IPS-20b (cell line): Measurements from ENCODE around the gene HMOX1.
A peak's percentile ranks its signal among the peaks of the same experiment; 100 is the strongest.

Source experiments
- H3K27ac ChIP-seq: one replicate; pipeline ENCODE4 v1.5.1; 2013; ENCODE audit warnings: low read length
- H3K27me3 ChIP-seq: 2 replicates; pipeline ENCODE4 v1.6.1; 2013; ENCODE audit warnings: mild to moderate bottlenecking, low read length, inconsistent platforms; ENCODE audit not compliant: insufficient read depth
- H3K36me3 ChIP-seq: 2 replicates; pipeline ENCODE4 v1.6.1; 2013; ENCODE audit warnings: low read depth, mild to moderate bottlenecking, inconsistent platforms, low read length, moderate library complexity; ENCODE audit not compliant: insufficient read depth
- H3K4me1 ChIP-seq: 2 replicates; pipeline ENCODE4 v1.6.1; 2013; ENCODE audit warnings: mild to moderate bottlenecking, control low read depth, inconsistent platforms, low read length, moderate library complexity; ENCODE audit not compliant: insufficient read depth
- H3K4me3 ChIP-seq: 2 replicates; pipeline ENCODE4 v1.5.1; 2013; ENCODE audit warnings: mild to moderate bottlenecking, low read length, inconsistent platforms
- H3K9ac ChIP-seq: 2 replicates; pipeline ENCODE4 v1.6.1; 2013; ENCODE audit warnings: low read depth, mild to moderate bottlenecking, inconsistent platforms, low read length, moderate library complexity
- H3K9me3 ChIP-seq: 2 replicates; pipeline ENCODE4 v1.6.1; 2013; ENCODE audit warnings: mild to moderate bottlenecking, low read depth, low read length, inconsistent platforms; ENCODE audit not compliant: insufficient read depth

Gene HMOX1

DNA sequence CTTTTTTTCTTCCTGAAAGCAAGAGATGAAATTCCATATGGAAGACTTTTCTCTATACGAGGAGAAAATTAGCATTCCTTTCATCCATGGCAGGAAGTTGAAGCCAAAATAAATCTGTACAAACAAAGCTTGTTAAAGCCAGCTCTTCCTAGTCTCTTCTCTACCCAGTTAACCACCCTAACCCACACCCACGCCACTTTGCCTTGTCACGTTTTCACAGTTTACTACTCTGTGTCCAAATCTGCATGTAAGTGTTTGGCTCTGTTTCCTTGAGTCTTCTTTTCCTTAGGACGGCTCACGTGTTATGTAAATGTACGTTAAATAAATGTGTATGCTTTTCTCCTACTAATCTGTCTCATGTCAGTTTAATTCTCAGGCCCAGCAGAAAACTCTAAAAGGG is 7.1 kb upstream of the HMOX1 start:
- Histone ChIP-seq H3K36me3 (no peaks in the 10 kb centered on the region), H3K27ac (no peak overlapping the region), H3K9ac (no peak overlapping the region), H3K4me1 (peaks cover 31% of the 10 kb centered on the region), H3K4me3 (no peak overlapping the region), H3K9me3 (no peaks in the 10 kb centered on the region), H3K27me3 (no peaks in the 10 kb centered on the region)

DNA sequence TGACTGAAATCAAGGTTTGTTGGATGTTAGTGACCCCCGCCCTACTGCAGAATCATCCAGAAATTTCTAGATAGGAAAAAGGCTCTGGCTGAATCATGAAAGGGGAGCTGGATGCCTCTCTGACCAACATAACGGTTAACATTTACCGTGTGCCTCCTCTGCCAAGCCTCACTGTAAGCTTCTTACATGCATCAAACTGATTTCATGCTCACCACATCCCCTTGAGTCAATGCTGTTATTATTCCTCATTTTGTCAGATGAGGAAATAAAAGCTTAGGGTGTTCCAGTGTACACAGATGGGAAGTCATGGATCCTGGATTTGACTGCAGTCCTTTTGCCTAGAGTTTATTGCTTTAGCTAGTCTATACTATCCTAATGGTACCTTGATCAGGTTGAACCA is 5.9 kb upstream of the HMOX1 start:
- Histone ChIP-seq H3K4me1 (peaks cover 32% of the 10 kb centered on the region), H3K4me3 (no peak overlapping the region), H3K27ac (no peak overlapping the region), H3K9me3 (no peaks in the 10 kb centered on the region), H3K9ac (peak overlapping the region; percentile 8; the same call in 1 of the 2 replicates), H3K36me3 (no peaks in the 10 kb centered on the region), H3K27me3 (no peaks in the 10 kb centered on the region)

DNA sequence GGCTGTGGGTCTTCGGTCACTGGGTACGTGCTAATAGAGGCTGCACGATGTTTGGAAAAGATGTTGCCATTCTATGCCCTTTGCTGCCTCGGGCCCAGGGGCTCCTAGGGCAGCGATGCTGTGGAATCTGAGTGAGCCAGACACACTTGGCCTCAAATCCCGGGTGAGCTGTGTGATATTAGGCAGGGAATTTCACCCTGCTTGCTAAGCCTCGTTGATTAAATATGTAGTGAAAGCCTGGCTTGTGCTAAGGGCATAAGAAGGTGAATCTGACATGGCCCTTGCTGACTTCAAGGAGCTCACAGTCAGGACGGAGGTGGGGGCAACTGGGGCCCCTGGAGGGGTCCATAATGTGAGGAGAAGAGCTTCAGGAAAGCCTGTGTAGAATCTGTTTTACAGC is 5.4 kb upstream of the HMOX1 start:
- Histone ChIP-seq H3K27me3 (no peaks in the 10 kb centered on the region), H3K4me3 (no peak overlapping the region), H3K4me1 (peaks cover 35% of the 10 kb centered on the region), H3K9me3 (no peaks in the 10 kb centered on the region), H3K9ac (peak overlapping the region; percentile 8; the same call in 1 of the 2 replicates), H3K27ac (no peak overlapping the region), H3K36me3 (no peaks in the 10 kb centered on the region)

DNA sequence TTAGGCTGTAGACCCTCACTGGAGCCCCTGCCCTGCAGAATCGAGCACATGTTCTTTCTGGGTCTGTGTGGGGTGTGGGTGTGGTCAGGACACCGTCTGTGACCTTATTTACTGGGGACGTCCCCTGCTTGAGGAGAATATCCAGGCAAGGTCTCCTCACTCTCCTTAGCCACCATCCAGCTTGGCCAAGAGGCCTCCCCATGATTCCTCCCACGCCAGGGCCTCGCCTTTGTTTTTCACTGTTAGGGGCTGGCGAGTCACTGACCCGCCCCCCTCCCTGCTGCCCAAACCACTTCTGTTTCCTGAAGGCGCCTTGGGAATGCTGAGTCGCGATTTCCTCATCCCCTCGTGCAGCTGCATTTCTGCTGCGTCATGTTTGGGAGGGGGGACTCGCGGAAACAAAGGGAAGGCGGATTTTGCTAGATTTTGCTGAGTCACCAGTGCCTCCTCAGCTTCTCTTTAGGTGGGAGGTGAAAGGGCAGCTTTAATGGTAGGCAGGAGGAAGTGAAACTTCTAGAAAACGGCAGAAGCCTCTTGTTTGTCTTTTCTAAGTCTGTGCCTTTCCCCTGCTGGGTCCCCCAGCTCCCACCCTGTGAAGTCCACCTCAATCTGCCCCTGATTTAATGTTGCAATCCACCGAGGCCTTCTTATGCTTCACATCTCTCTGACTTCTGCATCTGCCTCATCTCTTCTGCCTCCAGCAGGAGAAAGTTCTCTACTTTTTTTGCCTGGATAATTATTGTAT is 4.0 kb upstream of the HMOX1 start:
- H3K27ac ChIP-seq, result peak overlapping the region; percentile 89
- H3K27me3 ChIP-seq, result peaks cover 4% of the 10 kb centered on the region; the same call in 1 of the 2 replicates
- H3K9ac ChIP-seq, result peak overlapping the region; percentile 77; the same call in 1 of the 2 replicates
- no peaks in the 10 kb centered on the region for H3K9me3 ChIP-seq
- peak overlapping the region; percentile 14; the same call in 1 of the 2 replicates for H3K4me3 ChIP-seq
- H3K4me1 ChIP-seq, result peaks cover 36% of the 10 kb centered on the region
- H3K36me3 ChIP-seq, result no peaks in the 10 kb centered on the region

DNA sequence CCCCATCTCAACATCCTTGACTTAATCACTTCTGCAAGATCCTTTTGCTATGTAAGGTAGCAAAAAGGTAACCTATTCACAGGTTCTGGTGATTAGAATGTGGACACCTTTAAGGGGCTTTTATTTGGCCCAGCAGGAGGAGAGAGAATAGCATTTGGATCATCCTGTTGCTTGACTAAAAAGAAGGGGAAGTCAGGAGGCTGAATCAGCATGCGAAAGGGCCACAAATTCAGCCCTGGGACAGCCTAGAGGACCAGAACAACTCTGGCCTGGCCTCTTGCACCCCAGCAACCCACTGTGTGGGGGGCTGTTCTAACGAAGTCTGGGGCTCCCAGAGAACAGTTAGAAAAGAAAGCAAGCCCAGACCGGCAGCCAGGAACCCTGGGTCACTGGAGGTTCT is 3.2 kb upstream of the HMOX1 start:
- peaks cover 36% of the 10 kb centered on the region for H3K4me1 ChIP-seq
- peak overlapping the region; percentile 89 for H3K27ac ChIP-seq
- 0 out of 2 replicates have a peak overlapping the region, but pooled peaks have one; percentile 14 for H3K4me3 ChIP-seq
- H3K36me3 ChIP-seq, result no peaks in the 10 kb centered on the region
- peaks cover 4% of the 10 kb centered on the region; the same call in 1 of the 2 replicates for H3K27me3 ChIP-seq
- H3K9me3 ChIP-seq, result no peaks in the 10 kb centered on the region
- H3K9ac ChIP-seq, result peak overlapping the region; percentile 77; the same call in 1 of the 2 replicates

DNA sequence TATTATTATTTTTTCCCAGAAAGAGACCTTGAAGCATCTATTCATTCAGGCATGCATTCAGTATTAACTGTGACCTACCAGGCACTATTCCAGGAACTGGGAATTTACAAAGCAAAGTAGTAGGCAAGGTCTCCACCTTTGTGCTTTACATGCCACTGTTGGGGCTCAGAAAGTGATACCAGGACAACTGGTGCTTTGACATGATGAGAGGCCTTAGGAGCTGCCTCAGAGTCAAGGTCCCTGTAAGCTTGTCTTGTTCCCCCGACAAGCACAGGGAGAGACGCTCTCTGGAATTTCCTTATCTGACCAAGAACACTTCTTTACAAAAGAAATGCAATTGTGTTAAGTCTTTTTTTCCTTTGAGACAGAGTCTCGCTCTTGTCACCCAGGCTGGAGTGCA is 2.3 kb upstream of the HMOX1 start:
- Histone ChIP-seq H3K4me3 (no peak overlapping the region), H3K36me3 (peaks cover 6% of the 10 kb centered on the region; the same call in 1 of the 2 replicates), H3K27ac (peak overlapping the region; percentile 89), H3K4me1 (peaks cover 36% of the 10 kb centered on the region), H3K9ac (peak overlapping the region; percentile 77; the same call in 1 of the 2 replicates), H3K27me3 (peaks cover 4% of the 10 kb centered on the region; the same call in 1 of the 2 replicates), H3K9me3 (no peaks in the 10 kb centered on the region)

DNA sequence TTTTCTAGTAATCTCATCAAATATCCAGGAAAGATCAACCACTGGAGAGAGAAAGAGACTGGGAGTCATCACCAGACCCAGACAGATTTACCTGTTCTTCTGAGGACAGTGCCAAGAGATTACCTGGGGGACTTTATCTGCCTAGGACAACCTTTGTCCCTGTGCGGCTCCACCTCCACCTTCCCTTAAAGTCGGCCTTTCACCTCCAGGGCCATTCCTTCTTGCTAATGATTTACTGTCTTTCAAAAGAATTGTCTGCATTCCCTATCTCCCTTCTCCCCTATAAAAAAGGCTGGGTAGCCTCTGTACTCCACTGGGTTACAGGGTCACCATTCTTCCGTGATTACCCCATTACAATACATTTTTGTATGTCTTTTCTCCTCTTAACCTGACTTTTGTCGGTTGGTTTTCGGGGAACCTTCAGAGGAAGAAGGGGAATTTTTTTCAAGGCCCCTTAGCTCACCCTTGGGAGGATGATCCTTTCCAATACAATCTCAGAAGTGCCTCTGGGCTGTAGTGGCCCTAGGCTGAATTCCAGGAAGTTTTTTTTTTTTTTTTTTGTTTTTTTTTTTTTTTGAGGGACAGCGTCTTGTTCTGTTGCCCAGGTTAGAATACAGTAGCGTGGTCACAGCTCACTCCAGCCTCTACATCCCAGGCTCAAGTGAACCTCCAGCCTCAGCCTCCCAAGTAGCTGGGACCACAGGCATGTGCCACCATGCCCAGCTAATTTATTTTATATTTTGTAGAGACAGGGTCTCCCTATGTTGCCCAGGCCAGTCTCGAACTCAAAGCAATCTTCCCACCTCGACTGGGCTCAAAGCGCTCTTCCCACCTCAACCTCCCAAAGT is 1.5 kb upstream of the HMOX1 start:
- peaks cover 9% of the 10 kb centered on the region; the same call in 1 of the 2 replicates for H3K36me3 ChIP-seq
- no peak overlapping the region for H3K4me3 ChIP-seq
- peak overlapping the region; percentile 89 for H3K27ac ChIP-seq
- peaks cover 4% of the 10 kb centered on the region; the same call in 1 of the 2 replicates for H3K27me3 ChIP-seq
- peaks cover 36% of the 10 kb centered on the region for H3K4me1 ChIP-seq
- no peaks in the 10 kb centered on the region for H3K9me3 ChIP-seq
- peak overlapping the region; percentile 77; the same call in 1 of the 2 replicates for H3K9ac ChIP-seq

DNA sequence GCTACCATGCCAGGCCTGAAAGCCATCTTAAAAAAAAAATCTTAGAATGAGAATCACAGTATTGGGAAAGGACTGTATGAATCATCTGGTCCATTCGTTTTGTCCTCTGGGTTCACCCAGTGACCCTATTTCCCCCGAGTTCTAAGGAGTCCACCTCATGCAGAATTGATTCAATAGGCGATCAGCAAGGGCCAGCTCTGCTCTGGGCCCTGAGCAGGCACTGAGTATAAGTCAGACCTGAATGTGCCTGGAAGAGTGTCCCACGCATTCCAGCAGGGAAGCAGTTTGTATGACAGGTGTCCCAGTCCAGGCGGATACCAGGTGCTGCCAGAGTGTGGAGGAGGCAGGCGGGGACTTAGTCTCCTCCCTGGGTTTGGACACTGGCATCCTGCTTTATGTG is 883 bp upstream of the HMOX1 start:
- H3K4me1 ChIP-seq, result peaks cover 36% of the 10 kb centered on the region
- H3K27me3 ChIP-seq, result peaks cover 4% of the 10 kb centered on the region; the same call in 1 of the 2 replicates
- H3K4me3 ChIP-seq, result no peak overlapping the region
- no peak overlapping the region for H3K9ac ChIP-seq
- no peaks in the 10 kb centered on the region for H3K9me3 ChIP-seq
- H3K36me3 ChIP-seq, result peaks cover 9% of the 10 kb centered on the region; the same call in 1 of the 2 replicates
- no peak overlapping the region for H3K27ac ChIP-seq

DNA sequence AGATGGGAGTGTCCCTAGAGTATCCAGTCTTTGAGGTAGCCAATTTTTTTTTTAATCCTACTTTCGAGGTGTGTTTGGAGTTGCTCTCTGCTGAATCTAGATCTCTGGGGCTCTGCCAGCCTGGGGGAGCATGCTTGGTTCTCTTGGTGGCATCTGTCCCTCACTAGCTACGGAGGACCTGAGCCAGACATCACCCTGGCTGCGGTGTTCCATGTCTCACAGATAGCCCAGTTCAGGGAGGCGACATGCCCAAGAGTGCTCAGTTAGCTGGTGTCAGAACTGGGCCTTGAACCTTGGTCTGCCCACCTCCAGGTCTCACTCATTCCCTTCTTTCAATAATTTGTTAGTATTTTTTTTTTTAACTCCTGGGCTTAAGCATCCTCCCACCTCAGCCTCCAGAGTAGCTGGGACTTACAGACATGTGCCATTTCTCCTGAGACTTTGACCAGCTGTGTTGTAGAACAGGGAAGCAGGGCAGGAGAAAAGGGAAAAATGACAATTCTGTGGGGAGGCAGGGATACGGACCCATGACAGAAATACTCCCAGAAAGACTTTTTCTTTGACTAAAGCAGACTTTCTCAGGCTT is 621 bp downstream of the HMOX1 start:
- Histone ChIP-seq H3K9me3 (no peaks in the 10 kb centered on the region), H3K4me1 (peaks cover 29% of the 10 kb centered on the region), H3K36me3 (peaks cover 11% of the 10 kb centered on the region; the same call in 1 of the 2 replicates), H3K27ac (no peak overlapping the region), H3K4me3 (peak overlapping the region; percentile 60), H3K9ac (peak overlapping the region; percentile 60; the same call in 1 of the 2 replicates), H3K27me3 (peaks cover 4% of the 10 kb centered on the region; the same call in 1 of the 2 replicates)

DNA sequence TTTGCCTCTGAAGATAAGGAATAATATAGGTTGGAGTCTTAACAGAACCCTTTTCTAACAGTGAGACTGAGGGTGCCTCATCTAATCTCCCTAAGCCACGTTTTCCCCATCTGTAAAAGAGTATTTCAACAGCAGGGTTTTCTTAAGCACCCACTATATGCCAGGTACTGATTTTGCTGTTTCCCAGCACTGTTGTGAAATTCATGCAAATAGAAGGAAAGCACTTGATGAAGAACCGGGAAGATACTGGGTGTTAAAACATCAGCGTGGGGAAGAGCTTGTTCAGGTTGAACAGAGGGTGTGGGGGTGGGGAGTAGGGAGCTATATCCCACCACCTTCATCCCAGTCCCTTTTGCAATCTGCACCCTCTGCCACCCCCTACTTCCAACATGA is 2.8 kb downstream of the HMOX1 start:
- H3K27ac ChIP-seq, result no peak overlapping the region
- H3K9me3 ChIP-seq, result no peaks in the 10 kb centered on the region
- H3K4me1 ChIP-seq, result peaks cover 10% of the 10 kb centered on the region
- H3K36me3 ChIP-seq, result peaks cover 24% of the 10 kb centered on the region
- no peak overlapping the region for H3K4me3 ChIP-seq
- no peak overlapping the region for H3K9ac ChIP-seq
- H3K27me3 ChIP-seq, result peaks cover 4% of the 10 kb centered on the region; the same call in 1 of the 2 replicates

DNA sequence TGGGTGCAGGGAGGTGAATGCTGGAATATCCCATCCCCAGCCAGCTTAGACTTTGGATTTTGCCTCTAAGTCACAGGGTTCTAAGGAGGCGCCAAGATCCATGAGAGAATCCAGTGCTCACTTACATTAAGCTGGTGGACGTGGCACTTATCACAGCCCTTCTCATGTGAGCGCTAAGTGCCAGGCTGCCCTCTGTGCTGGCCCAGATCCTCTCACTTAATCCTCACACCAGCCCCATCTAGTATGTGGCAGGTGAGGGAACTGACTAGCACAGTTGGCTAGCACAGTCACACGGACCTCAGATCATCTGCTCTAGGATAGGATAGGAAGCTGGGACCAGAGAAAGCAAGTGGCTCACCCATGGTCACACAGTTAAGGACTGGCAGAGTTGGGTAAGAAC is 3.6 kb downstream of the HMOX1 start:
- Histone ChIP-seq H3K27ac (no peak overlapping the region), H3K4me1 (0 out of 2 replicates have a peak, but pooled peaks cover 4% of the 10 kb centered on the region), H3K4me3 (no peak overlapping the region), H3K36me3 (peaks cover 24% of the 10 kb centered on the region), H3K9me3 (no peaks in the 10 kb centered on the region), H3K27me3 (peaks cover 4% of the 10 kb centered on the region; the same call in 1 of the 2 replicates), H3K9ac (no peak overlapping the region)
